Left colon (tissue), 2 donors: ENCODE measurements around the gene LARP4B. TPM values are rescaled to one million over a fixed set of nuclear protein-coding genes. Genes with fewer than 3 reads are reported as not detected.
A peak's percentile ranks its signal among the peaks of the same experiment; 100 is the strongest.

Source experiments
- ATAC-seq: fragments of 200-7000 bp; cut with Tn5 transposase; one replicate; pipeline ENCODE4 v1.9.1; 2020; ENCODE audit warnings: mild to moderate bottlenecking, moderate library complexity
- DNase-seq, 2 donors: peaks; one replicate each; pipeline ENCODE4 v3.0.0-alpha.2; 2020
- intact Hi-C, 2 donors: fragments of 100-400 bp; cut with DNase I in 1 of 2; cut with micrococcal nuclease in 1 of 2; formaldehyde crosslinking; loops; one replicate each; pipeline versions ENCODE4 v1.11.2 to v1.14.0; 2022; cut with DNase I, micrococcal nuclease
- long read RNA-seq: library from polyadenylated mRNA; unstranded; transcript quantifications from one replicate; pipeline ENCODE4 v2.0.0, GENCODE V29; 2021
- total RNA-seq, 2 donors: library from RNA; stranded (reverse); fragmentation: NEBNext Ultra II Directional; extraction: Animal tissue kit (Norgen Biotek cat#: 25700); gene quantifications; one replicate each; pipeline ENCODE4 v1.2.1, GENCODE V29; 2021
- donor health status: DM: no; HTN: no; CAD: no.
- donor health status: DM: yes; HTN: yes; CAD: no.

LARP4B gene
- total RNA-seq = 100 to 1,000 TPM; 124 to 152 TPM
- long read RNA-seq, full-length matches to known transcripts = 11 of 45 reads
- long read RNA-seq, partial matches to known transcripts = 29 of 45 reads
- long read RNA-seq, other reads (novel, unspliced or antisense) = 5 of 45 reads

- intact Hi-C loops = no loop called here
- ATAC-seq = peak; percentile 93
These were observed at the start of gene LARP4B for GRCh38 chr10:931326-932318. Gene LARP4B, minus strand, starts transcription at chr10:931705. Its CDS starts 45,984 bp downstream, at chr10:885721.

DNA sequence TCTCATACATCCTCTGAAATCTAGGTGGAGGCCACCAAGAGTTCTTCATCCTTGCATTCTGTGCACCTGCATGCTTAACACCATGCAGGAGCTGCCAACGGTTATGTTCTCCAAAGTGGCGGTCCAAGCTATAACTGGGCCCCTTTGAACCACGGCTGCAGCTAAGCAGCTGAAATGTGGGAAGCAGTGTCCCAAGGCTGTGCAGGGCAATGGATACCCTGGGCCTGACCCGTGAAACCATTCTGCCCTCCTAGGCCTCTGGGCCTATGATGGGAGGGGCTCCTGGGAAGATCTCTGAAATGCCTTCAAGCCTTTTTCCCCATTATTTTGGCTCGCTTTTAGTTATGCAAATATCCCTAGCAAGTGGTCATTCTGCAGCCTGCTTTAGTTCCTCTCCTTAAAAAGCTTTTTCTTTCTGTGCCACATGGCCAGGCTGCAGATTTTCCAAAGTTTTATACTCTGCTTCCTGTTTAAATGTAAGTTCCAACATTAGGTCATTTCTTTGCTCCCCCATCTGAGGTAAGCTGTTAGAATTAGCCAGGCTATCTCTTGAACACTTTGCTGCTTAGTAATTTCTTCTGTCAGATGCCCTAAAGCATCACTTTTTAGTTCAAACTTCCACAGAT lies 49.1 kb upstream of the LARP4B start:
- intact Hi-C loops = no loop called here
- DNase-seq (no peak), ATAC-seq (no peak)

More at GRCh38 chr10:931326-932318, at the start of gene LARP4B:
- peak; percentile 96 for DNase-seq

GRCh38 chr10:978826-979421 lies 47.4 kb upstream of the LARP4B start:
- ATAC-seq (no peak), DNase-seq (no peak)
- intact Hi-C loops = no loop called here

- intact Hi-C loops = no loop called here
- no peak for ATAC-seq
- DNase-seq = no peak
These were observed 44.8 kb upstream of the LARP4B start for GRCh38 chr10:976316-976715.

DNA sequence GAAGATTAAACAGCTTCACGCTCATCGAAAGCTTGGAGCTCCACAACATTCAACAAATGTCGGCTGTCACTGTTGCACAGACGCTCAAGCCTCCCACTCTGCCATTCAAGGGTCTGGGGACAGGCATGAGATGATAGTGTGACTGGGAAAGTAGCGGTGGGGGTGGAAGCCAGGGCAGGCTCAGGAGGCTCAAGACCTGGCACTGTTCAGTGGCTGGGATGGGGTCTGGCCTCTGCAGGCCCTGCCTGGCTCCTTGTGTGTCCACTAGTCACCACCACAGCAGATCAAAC lies 43.2 kb upstream of the LARP4B start:
- DNase-seq (no peak), ATAC-seq (no peak)
- intact Hi-C loops = no loop called here

GRCh38 chr10:974038-974784 lies 42.7 kb upstream of the LARP4B start:
- intact Hi-C loops = no loop called here
- no peak for DNase-seq
- ATAC-seq = no peak

DNA sequence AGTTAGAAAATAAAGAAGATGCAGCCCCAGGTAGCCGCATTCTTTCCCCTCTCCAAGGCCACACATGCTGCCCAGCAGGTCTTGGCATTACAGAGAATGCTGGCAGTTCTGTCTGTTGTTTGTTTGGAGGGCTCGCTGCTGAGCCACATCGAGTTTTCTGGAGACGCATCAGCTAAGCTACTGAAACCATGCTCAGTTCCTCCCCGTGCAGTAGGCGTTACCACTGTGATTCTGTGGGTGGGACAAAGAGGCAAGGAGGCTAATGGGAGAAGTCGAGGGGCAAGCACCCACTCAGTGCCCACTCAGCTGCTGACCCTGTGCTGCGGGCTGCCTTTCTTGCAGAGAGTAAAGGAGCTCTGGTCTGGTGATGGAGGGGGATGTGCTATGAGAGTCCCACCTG lies 41.3 kb upstream of the LARP4B start:
- ATAC-seq = no peak
- DNase-seq = no peak

GRCh38 chr10:971613-972012 lies 40.1 kb upstream of the LARP4B start:
- intact Hi-C loops = no loop called here
- ATAC-seq = peak; percentile 89
- peak; percentile 38 to 43 for DNase-seq

More for the DNA sequence above, 41.3 kb upstream of the LARP4B start:
- intact Hi-C loops = no loop called here

DNA sequence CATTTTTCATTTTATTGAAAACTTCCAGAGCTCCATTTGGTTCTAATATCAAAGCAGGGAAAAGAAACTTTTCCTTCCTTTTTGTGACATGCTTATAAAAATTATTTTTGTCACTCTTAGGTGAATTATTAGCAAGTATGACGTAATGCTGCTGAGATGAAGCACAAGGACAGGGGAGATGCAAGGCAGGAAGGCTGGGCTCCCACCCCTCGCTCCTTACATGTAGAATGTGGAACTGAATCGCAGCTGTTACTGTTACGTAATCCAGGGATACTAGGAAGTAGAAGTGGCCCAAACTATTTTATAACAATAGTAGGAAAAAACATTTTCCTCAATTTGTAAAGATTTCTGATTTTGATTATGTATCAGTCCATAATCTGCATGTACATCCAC lies 39.6 kb upstream of the LARP4B start:
- DNase-seq = no peak
- intact Hi-C loops = no loop called here
- ATAC-seq = peak; percentile 39

- intact Hi-C loops = no loop called here
- ATAC-seq (peak; percentile 87), DNase-seq (peak; percentile 24 to 40)
These were observed 39.0 kb upstream of the LARP4B start for GRCh38 chr10:970311-971149.

- intact Hi-C loops = no loop called here
- ATAC-seq (no peak), DNase-seq (no peak)
These were observed 38.1 kb upstream of the LARP4B start for GRCh38 chr10:969473-970150.

GRCh38 chr10:968546-969199 lies 37.2 kb upstream of the LARP4B start:
- DNase-seq = no peak
- intact Hi-C loops = no loop called here

GRCh38 chr10:966466-967235 lies 35.1 kb upstream of the LARP4B start:
- ATAC-seq = no peak
- intact Hi-C loops = no loop called here

More at GRCh38 chr10:968546-969199, 37.2 kb upstream of the LARP4B start:
- no peak for ATAC-seq

GRCh38 chr10:964988-965417 lies 33.5 kb upstream of the LARP4B start:
- intact Hi-C loops = no loop called here
- ATAC-seq = no peak

More at GRCh38 chr10:966466-967235, 35.1 kb upstream of the LARP4B start:
- DNase-seq = no peak

GRCh38 chr10:964321-964987 lies 32.9 kb upstream of the LARP4B start:
- intact Hi-C loops = no loop called here
- no peak for DNase-seq
- ATAC-seq = no peak

More at GRCh38 chr10:964988-965417, 33.5 kb upstream of the LARP4B start:
- no peak for DNase-seq

- intact Hi-C loops = no loop called here
- no peak for ATAC-seq
These were observed 32.1 kb upstream of the LARP4B start for GRCh38 chr10:963655-964054.

More at GRCh38 chr10:963655-964054, 32.1 kb upstream of the LARP4B start:
- DNase-seq = no peak
